GM19467 (cell line): ENCODE data around the gene PI3.
"Not testable (repeated sequence)": the region's sequence is repeated elsewhere in the genome, so short reads cannot be mapped to it uniquely, and the experiment has no call there.

Experiments
- ATAC-seq: cut with Tn5 transposase; IDR thresholded peaks from one replicate; pipeline ENCODE4 v1.9.1; 2021; ENCODE audit warnings: mild to moderate bottlenecking, moderate library complexity; ENCODE audit not compliant: unreplicated experiment

The PI3 gene

GRCh38 chr20:45174434-45175364 is at the start of gene PI3:
Gene PI3, plus strand, starts transcription at chr20:45174902. Its CDS starts 21 bp downstream, at chr20:45174923.
- no peak for ATAC-seq

DNA sequence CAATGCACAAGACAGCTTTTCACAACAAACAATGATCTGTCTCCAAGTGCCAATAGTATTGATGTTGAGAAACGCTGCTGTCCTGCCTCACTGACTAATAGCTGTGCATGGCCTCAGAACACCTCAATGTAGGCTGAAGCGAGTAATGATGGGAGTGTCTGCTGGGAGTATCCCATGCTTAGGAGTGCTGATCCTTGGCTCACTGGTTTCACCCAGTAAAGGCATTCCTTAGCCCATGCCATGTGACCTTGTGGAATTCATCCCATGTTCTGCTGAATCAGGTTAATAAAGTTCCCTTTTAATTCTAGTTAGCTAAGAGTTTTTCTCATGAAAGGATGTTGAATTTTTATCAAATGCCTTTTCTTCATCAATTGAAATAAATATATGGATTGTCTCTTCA is 46.6 kb upstream of the PI3 start:
- ATAC-seq: no peak

DNA sequence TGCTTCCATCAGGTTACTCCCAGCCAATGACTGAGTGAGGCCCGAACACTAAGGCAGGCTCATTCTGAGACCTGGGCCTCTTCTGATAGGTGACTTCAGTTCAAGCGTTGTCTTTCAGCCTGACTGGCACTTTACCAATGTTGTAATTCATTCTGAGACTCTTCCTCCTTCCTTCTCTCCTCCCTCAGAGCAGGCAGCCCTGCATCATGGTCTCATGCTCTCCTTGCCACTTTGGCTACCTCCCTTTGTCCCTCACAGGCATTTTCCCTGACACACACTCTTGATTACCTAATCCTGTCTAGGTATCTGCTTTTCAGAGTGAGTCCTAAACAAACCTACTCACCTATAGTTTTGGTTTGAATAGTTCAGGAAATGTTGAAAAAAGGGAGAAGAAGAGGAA is 37.8 kb upstream of the PI3 start:
- ATAC-seq: no peak

GRCh38 chr20:45138561-45139300 is 36.0 kb upstream of the PI3 start:
- no peak for ATAC-seq

DNA sequence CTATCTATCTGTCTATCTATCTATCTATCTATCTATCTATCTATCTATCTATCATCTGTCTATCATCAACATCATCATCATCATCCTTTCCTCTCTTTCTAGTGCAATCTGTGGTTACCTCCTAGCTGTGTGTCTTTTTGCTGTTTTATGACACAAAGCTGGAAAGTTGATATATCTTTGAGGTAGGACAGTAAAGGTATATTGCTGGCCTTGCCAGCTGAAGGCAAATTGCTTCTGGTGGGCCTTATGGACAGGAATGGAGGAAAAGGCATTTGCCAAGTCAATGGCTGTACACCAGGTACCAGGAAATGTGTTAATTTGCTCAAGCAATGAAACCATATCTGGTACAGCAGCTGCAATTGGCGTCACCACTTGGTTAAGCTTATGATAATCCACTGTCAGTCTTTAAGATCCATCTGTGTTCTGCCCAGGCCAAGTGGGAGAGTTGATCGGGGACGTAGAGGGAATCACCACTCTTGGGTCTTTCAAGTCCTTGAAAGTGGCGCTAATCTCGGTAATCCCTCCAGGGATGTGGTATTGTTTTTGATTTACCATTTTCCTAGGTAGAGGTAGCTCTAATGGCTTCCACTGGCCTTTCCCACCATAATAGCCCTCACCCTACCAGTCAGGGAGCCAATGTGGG is 34.8 kb upstream of the PI3 start:
- not testable (repeated sequence) for ATAC-seq

GRCh38 chr20:45140836-45141235 is 33.9 kb upstream of the PI3 start:
- no peak for ATAC-seq

GRCh38 chr20:45149062-45149461 is 25.6 kb upstream of the PI3 start:
- ATAC-seq: no peak

DNA sequence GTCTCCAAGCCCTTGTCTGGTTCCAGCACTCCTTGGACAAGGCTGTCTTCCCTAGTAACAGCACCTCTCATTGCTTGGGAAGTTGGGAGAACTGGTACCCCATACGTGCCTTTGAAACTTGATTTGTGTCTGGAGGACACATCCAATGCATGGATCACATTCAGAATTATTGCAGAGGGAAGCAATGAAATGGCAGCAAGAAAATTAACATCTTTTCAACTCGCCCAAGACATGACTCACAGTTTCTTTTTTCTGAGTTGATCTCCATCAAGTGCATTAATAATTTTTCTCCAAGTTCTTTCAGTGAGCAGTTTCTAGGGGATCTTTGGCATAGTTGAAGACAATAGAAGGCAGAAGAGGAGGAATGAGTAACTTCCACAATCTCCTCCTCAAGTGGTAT is 22.3 kb upstream of the PI3 start:
- ATAC-seq: no peak

DNA sequence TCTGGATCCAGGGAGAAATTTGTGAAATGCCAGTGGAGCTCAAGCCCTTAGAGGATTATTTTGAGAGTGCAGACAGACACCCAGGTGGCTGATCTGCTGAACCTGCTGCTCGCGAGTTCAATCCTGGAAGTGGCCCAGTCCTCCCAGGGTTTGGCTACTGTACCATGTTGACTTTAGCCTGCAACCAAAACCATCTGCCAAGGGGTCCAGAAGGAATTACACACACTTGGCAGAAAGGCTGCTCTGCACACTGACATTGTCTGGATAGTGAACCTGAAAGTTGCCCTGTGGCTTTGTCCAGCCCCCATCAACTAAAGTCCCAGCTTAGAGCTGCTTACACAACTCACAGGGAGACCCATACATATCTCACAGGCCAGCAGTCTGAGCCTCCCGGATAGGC is 21.6 kb upstream of the PI3 start:
- no peak for ATAC-seq

DNA sequence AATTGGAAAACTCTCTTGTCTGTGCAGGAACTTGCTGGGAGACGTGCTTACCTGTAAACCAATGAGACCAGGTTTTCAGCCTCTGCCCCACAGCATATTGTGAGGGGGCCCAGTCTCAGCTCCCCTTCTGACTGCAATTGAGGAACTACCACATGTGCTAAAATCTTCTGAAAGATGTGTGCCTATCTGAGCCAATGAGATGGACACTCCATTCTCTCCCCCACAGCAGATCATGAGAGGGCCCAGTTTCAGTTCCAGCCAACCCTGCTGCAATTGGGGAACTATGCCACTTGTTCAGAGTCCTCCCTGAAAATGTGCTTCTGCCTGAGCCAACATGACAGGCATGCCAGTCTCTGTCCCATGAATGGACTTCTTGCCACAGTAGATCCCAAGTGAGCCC is 20.9 kb upstream of the PI3 start:
- no peak for ATAC-seq

GRCh38 chr20:45154183-45154582 is 20.5 kb upstream of the PI3 start:
- no peak for ATAC-seq

DNA sequence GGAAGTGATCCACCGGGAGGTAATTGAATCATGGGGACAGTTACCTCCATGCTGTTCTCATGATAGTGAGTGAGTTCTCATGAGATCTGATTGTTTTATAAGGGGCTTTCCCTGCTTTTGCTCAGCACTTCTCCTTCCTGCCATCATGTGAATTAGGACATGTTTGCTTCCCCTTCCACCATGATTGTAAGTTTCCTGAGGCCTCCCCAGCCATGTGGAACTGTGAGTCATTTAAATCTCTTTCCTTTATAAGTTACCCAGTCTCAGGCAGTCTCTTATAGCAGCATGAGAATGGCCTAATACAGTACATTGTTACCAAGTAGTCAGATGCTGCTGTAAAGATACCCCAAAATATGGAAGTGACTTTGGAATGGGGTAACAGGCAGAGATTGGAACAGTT is 19.9 kb upstream of the PI3 start:
- ATAC-seq: not testable (repeated sequence)

- ATAC-seq: no peak
Measured at GRCh38 chr20:45156713-45157112, 18.0 kb upstream of the PI3 start.

DNA sequence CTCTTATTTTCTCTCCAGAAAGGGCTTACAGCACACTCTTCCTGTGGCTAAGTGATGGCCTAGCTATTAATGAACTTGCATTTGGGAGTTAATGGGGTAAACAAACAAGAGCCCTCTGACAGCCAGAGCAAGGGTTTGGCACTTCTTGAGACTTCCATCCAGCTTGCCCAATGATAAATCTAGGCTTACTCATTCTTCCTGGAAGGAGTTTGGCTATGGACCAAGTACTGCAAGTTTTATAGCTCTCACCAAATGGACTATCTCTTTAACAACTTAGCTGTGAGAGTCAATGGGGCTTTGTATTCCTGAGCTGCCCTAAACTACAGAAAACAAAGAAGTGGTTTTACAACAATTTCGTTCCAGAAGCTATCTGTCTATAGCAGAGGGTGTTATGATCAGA is 16.7 kb upstream of the PI3 start:
- no peak for ATAC-seq

GRCh38 chr20:45163083-45163803 is 11.5 kb upstream of the PI3 start:
- no peak for ATAC-seq

DNA sequence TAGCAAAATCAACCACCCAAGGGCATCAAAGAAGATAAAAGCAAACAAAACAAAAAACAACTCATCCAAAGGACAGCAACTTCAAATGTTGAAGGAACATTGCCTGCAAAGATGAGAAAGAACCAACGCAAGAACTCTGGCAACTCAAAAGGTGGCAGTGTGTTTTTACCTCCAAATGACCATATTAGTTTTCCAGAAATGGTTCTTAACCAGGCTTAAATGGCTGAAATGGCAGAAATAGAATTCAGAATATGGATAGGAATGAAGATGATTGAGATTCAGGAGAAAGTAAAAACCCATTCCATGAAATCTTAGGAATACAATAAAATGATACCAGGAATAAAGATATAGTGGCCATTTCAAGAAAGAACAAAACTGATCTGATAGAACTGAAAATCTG is 9.8 kb upstream of the PI3 start:
- no peak for ATAC-seq

- no peak for ATAC-seq
Measured at GRCh38 chr20:45173522-45173921, 1.2 kb upstream of the PI3 start.

GRCh38 chr20:45176526-45177267 is 2.0 kb downstream of the PI3 start:
- ATAC-seq: no peak

GRCh38 chr20:45179166-45179565 is 4.5 kb downstream of the PI3 start:
- ATAC-seq: no peak

- no peak for ATAC-seq
Measured at GRCh38 chr20:45181639-45182038, 6.9 kb downstream of the PI3 start.
